Measurements from ENCODE around the gene SFMBT1. TPM values are rescaled to one million over a fixed set of nuclear protein-coding genes. Genes with fewer than 3 reads are reported as not detected.

The SFMBT1 gene
- total RNA-seq, 4 donors from 2014 or later: 3.3 to 37.9 (median 15.1) TPM

DNA sequence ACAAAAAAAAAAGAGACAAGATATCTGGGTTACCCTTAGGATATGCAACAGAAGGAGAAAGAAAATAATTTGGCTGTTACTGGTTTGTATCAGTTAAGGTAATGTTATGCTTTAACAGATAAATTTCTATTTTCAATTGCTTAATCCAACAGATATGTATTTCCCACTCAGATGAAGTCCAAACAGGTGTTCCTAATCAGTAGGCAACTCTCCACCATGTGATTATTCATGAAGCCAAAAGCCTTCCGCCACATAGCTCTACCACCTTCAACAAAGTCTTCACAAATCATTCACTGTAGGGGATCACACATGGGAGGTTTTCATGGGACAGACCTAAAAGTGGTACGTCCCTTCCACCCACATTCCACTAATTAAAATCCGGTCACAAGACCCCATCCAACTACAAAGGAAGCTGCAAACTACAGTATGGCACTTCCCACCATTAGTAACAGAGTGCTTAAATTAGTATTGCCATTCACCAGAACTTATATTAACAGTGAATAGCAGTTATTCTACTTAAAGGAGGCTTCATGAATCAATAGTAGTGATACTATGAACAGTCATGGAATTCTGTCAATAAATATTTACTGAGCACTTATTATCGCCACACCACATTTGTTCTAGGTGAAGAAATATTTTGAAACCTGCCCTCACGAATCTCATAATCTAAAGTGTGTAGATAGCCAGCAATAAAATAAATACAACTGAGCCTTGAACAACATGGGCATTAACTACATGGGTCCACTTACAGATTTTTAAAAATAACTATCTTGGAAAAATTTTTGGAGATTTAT lies 66.5 kb downstream of the SFMBT1 start:
- Histone ChIP-seq H3K27me3 (no peaks in the 10 kb centered on the region), H3K9me3 (no peaks in the 10 kb centered on the region), H3K4me3 (no peak overlapping the region), H3K4me1 (no peaks in the 10 kb centered on the region), H3K36me3 (no peaks in the 10 kb centered on the region), H3K27ac (no peak overlapping the region)
- TF ChIP-seq POLR2A (IDR thresholded peaks at IDR 0.05): no peak
- no peak for TF ChIP-seq CTCF (IDR thresholded peaks at IDR 0.05)
- DNase-seq: no peak
- intact Hi-C loops (cut with DNase I; ENCODE audit: low total_unique reads): no loop called here

- intact Hi-C loops (cut with DNase I; ENCODE audit: low total_unique reads): no loop called here
- Histone ChIP-seq H3K27ac (no peak overlapping the region), H3K36me3 (no peaks in the 10 kb centered on the region), H3K9me3 (no peaks in the 10 kb centered on the region), H3K27me3 (no peaks in the 10 kb centered on the region), H3K4me1 (no peaks in the 10 kb centered on the region), H3K4me3 (no peak overlapping the region)
- TF ChIP-seq POLR2A (IDR thresholded peaks at IDR 0.05) (no peak), CTCF (IDR thresholded peaks at IDR 0.05) (no peak)
- DNase-seq: no peak
Observed at GRCh38 chr3:52978109-52978754, 67.6 kb downstream of the SFMBT1 start.

DNA sequence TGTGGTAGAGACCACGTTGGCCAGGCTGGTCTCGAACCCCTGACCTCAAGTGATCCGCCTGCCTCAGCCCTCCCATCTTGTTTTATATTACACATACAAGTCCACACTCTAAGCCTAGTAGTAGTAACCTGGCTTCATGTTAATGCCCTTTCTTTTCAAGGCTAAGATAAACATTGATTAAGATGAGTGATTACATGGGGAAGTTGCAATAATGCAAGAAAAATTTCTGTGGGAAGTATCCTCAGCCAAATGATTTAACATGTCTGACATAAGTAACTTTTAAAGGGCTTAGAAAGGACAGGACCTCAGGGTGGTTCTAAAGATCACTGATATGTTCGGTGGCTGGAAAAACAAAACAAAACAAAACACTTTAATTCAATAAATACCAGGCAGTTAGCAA lies 72.1 kb downstream of the SFMBT1 start:
- Histone ChIP-seq H3K27me3 (no peaks in the 10 kb centered on the region), H3K9me3 (no peaks in the 10 kb centered on the region), H3K27ac (no peak overlapping the region), H3K36me3 (no peaks in the 10 kb centered on the region), H3K4me3 (no peak overlapping the region), H3K4me1 (no peaks in the 10 kb centered on the region)
- no peak for DNase-seq
- TF ChIP-seq CTCF (IDR thresholded peaks at IDR 0.05) (no peak), POLR2A (IDR thresholded peaks at IDR 0.05) (no peak)
- intact Hi-C loops (cut with DNase I; ENCODE audit: low total_unique reads): no loop called here

DNA sequence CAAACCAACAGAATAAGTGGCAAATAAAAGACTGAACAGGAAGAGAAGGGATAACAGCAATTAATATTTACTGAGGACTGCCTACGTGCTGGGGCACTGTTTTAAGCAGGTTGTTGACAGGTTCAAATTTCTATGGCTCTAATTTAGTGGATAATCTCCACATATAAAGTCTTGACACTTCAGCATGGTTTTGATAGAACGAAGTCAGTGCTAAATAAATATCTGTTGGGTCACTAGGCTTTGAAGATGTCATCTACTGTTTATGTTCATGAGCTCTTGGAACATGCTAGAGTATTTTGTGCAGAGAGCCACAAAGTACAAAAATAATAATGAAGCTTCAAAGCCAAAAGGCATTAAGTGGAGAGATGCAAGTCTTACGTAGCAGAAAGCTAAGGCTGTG lies 74.0 kb downstream of the SFMBT1 start:
- no peak overlapping the region for H3K4me3 ChIP-seq
- no peaks in the 10 kb centered on the region for H3K4me1 ChIP-seq
- intact Hi-C loops (cut with DNase I; ENCODE audit: low total_unique reads): no loop called here
- H3K9me3 ChIP-seq: no peaks in the 10 kb centered on the region
- H3K27ac ChIP-seq: no peak overlapping the region
- H3K27me3 ChIP-seq: no peaks in the 10 kb centered on the region
- no peak for TF ChIP-seq POLR2A (IDR thresholded peaks at IDR 0.05)
- no peak for TF ChIP-seq CTCF (IDR thresholded peaks at IDR 0.05)
- DNase-seq: no peak
- no peaks in the 10 kb centered on the region for H3K36me3 ChIP-seq

DNA sequence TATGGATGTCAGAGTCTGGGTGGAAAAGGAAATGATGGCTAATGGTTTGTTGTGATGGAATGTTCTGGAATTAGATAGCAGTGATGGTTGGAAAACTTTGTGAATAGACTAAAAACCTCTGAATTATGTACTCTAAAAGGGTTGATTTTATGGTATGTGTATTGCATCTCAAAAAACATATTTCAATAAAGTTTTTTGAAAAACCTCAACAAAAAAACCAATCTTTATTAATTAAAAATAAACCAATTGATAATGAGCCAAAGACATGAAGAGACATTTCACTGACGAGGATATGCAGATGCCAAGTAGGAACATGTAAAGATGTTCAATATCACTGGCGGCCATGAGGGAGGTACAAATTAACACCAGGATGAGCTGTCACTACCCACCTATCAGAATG lies 78.5 kb downstream of the SFMBT1 start:
- no peaks in the 10 kb centered on the region for H3K9me3 ChIP-seq
- H3K27ac ChIP-seq: no peak overlapping the region
- no peaks in the 10 kb centered on the region for H3K27me3 ChIP-seq
- no peak overlapping the region for H3K4me3 ChIP-seq
- TF ChIP-seq CTCF (IDR thresholded peaks at IDR 0.05): no peak
- no peak for TF ChIP-seq POLR2A (IDR thresholded peaks at IDR 0.05)
- H3K4me1 ChIP-seq: no peaks in the 10 kb centered on the region
- intact Hi-C loops (cut with DNase I; ENCODE audit: low total_unique reads): no loop called here
- no peaks in the 10 kb centered on the region for H3K36me3 ChIP-seq
- no peak for DNase-seq
